Adrenal gland (tissue), 12 donors: ENCODE data around the gene BOK. TPM values are rescaled to one million over a fixed set of nuclear protein-coding genes. Genes with fewer than 3 reads are reported as not detected.
A peak's percentile ranks its signal among the peaks of the same experiment; 100 is the strongest.

ENCODE experiments used
- DNase-seq, 7 donors: peaks; one replicate each; pipeline ENCODE4 v3.0.0-alpha.2; 2019 to 2020
- H3K27ac ChIP-seq, 5 donors: fragments of 200-600 bp; sonication (generic) in 4 of 5; 1 replicate in 3 of 5; 2 replicates in 2 of 5; pipeline versions ENCODE4 v1.5.1 to v1.8.0; 2016 to 2020; ENCODE audit warnings: mild to moderate bottlenecking in 1 of 5
- H3K27me3 ChIP-seq: fragments of 200-600 bp; 2 replicates; pipeline ENCODE4 v1.8.0; 2021
- H3K36me3 ChIP-seq, 2 donors: fragments of 200-600 bp; replicated peaks in 1 of 2; 1 replicate in 1 of 2; 2 replicates in 1 of 2; pipeline versions ENCODE4 v1.5.1 to v1.8.0; 2018 to 2022
- H3K4me1 ChIP-seq, 2 donors: fragments of 200-600 bp; replicated peaks in 1 of 2; 1 replicate in 1 of 2; 2 replicates in 1 of 2; pipeline versions ENCODE4 v1.5.1 to v1.8.0; 2018 to 2021
- H3K4me3 ChIP-seq, 4 donors: fragments of 200-600 bp; sonication (generic) in 3 of 4; one replicate each; pipeline ENCODE4 v1.5.1; 2016 to 2018
- H3K9me3 ChIP-seq, 3 donors: fragments of 200-600 bp; sonication (generic) in 1 of 3; replicated peaks in 1 of 3; 1 replicate in 2 of 3; 2 replicates in 1 of 3; pipeline versions ENCODE4 v1.5.1 to v1.8.0; 2016 to 2021
- POLR2A ChIP-seq, 2 donors: fragments of 450-650 bp; IDR thresholded peaks; one replicate each; pipeline ENCODE4 v1.6.1; 2017; ENCODE audit warnings: antibody characterized with exemption in 2 of 2, mild to moderate bottlenecking in 2 of 2, moderate library complexity in 1 of 2
- WGBS, 4 donors: extraction: QIAGEN DNeasy Blood & Tissue Kit in 2 of 4; methylation state at CpG; one replicate each; pipeline versions ENCODE4 v1.1.5 to v1.1.7; 2013 to 2017; 5-methylcytosine and 5-hydroxymethylcytosine counted together
- intact Hi-C, 2 donors: fragments of 100-400 bp; cut with DNase I; formaldehyde crosslinking; loops; one replicate each; pipeline versions ENCODE4 v1.14.1 to v1.15.0; 2022 to 2023
- polyA plus RNA-seq, 3 donors: library from polyadenylated mRNA; stranded (reverse); fragments of 200-250 nt in 2 of 3; fragments of 350-450 nt in 1 of 3; fragmentation: Illumina TruSeq in 1 of 3; extraction: RNeasy Lipid Tissue Mini Kit (QIAGEN cat#74804) in 1 of 3; gene quantifications; one replicate each; pipeline ENCODE4 v1.2.3, GENCODE V29; 2013 to 2014
- total RNA-seq, 9 donors: library from RNA; depleted of rRNA in 4 of 9; stranded (reverse); fragments of >200 nt in 4 of 9; fragments of 120-200 nt in 1 of 9; fragmentation: NEBNext Ultra II Directional in 1 of 9; extraction: Animal tissue kit (Norgen Biotek cat#: 25700) in 1 of 9; gene quantifications; one replicate each; pipeline versions ENCODE4 v1.1.0 to v1.2.4, GENCODE V29; 2013 to 2023
- TF ChIP-seq, protein P1 (sequence below), 6 experiments: fragments of 450-650 bp in 4 of 6; fragments of 200-600 bp in 2 of 6; sonication (generic) in 1 of 6; IDR thresholded peaks; 1 replicate in 5 of 6; 2 replicates in 1 of 6; pipeline versions ENCODE4 v1.5.1 to v1.8.0; 2016 to 2021; ENCODE audit warnings: antibody characterized with exemption in 6 of 6, mild to moderate bottlenecking in 2 of 6, moderate library complexity in 1 of 6
- donor health status: healthy with polysubstance abuse.
- donor health status: Bipolar disorder and iron deficiency.
- donor health status: DM: yes; HTN: yes; CAD: no.
- donor health status: DM: no; HTN: no; CAD: no.
- donor health status: DM: no; HTN: no; CAD: no.
- donor health status: DM: yes; HTN: yes; CAD: no.

The BOK gene
- total and polyA plus RNA-seq, 12 donors = 2.9 to 41.7 (median 13.9) TPM

DNA sequence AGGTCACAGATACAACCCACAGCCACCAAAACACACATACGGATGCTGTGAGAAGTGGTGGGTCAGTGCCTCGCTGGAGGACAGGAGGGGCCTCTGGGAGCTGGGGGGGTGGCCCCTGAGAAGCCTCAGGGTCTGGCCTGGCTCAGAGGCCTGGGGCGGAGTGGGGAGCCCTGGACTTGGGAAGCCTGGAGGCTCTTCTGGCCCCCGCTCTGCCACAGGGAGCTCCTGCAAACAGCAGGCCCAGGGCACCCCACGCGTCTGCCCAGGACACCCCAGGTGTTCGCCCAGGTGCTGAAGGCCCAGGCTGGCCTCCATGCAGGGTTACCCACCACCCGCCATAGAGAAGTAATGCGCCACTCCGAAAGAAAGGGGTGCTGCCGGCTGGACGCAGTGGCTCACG, 52.5 kb downstream of the BOK start:
- Histone ChIP-seq H3K27ac (no peak overlapping the region), H3K4me1 (peaks cover 0 to 9% of the 10 kb centered on the region in 2 donors), H3K27me3 (no peaks in the 10 kb centered on the region), H3K36me3 (peaks cover 0 to 4% of the 10 kb centered on the region in 2 donors), H3K9me3 (no peaks in the 10 kb centered on the region), H3K4me3 (no peak overlapping the region)
- intact Hi-C loops = no loop called here
- DNase-seq = no peak
- TF ChIP-seq POLR2A (IDR thresholded peaks at IDR 0.05) = no peak
- TF ChIP-seq, protein P1, sequence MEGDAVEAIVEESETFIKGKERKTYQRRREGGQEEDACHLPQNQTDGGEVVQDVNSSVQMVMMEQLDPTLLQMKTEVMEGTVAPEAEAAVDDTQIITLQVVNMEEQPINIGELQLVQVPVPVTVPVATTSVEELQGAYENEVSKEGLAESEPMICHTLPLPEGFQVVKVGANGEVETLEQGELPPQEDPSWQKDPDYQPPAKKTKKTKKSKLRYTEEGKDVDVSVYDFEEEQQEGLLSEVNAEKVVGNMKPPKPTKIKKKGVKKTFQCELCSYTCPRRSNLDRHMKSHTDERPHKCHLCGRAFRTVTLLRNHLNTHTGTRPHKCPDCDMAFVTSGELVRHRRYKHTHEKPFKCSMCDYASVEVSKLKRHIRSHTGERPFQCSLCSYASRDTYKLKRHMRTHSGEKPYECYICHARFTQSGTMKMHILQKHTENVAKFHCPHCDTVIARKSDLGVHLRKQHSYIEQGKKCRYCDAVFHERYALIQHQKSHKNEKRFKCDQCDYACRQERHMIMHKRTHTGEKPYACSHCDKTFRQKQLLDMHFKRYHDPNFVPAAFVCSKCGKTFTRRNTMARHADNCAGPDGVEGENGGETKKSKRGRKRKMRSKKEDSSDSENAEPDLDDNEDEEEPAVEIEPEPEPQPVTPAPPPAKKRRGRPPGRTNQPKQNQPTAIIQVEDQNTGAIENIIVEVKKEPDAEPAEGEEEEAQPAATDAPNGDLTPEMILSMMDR (IDR thresholded peaks at IDR 0.05) = no peak
- WGBS, 4 donors = 83 to 94% (median 92%) methylated on average over 7 to 13 of the region's 13 CpGs

DNA sequence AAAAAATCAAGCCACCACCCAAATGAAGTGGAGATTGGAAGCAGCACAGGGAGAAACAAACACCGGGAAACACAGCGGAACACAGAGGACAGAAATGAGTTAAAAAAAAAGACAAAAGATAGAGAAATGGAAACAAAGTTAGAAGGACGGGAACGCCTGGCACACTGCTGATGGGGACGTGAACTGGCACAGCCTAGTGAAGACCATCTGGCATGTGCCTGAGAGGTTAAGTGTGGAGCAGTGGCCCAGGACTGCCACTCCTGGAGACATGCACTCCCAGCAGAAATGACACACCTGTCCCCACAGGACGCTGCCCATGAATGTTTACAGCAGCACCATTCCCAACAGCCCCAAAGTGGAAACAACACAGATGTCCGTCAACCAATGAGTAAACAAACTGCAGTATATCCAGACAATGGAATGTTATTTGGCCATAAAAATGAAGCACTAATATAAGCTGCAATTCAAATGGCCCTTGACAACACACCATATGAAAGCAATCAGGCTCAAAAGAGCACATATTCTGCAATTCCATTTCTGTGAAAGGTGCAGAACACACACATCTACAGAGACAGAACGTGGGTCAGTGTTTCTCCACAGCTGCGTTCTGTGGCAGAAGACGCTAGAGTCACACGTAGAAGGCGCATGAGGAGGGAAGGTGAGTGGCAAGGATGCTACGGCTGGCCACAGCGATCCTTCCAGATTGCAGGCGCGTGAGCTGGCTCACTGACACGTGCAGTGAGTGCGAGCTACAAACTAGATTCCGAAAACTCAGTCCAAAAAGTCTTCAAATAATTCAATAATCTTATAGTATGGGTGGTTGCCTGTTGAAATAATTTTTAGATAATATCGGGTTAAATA, 53.8 kb downstream of the BOK start:
- Histone ChIP-seq H3K27ac (no peak overlapping the region), H3K27me3 (no peaks in the 10 kb centered on the region), H3K4me1 (peaks cover 0 to 9% of the 10 kb centered on the region in 2 donors), H3K4me3 (no peak overlapping the region), H3K9me3 (no peaks in the 10 kb centered on the region), H3K36me3 (no peaks in the 10 kb centered on the region)
- no peak for TF ChIP-seq POLR2A (IDR thresholded peaks at IDR 0.05)
- TF ChIP-seq, protein P1 (IDR thresholded peaks at IDR 0.05) = no peak
- no peak for DNase-seq
- intact Hi-C loops = no loop called here
- 92 to 94% (median 93%) methylated on average over 20 of the region's 20 CpGs for WGBS, 4 donors

DNA sequence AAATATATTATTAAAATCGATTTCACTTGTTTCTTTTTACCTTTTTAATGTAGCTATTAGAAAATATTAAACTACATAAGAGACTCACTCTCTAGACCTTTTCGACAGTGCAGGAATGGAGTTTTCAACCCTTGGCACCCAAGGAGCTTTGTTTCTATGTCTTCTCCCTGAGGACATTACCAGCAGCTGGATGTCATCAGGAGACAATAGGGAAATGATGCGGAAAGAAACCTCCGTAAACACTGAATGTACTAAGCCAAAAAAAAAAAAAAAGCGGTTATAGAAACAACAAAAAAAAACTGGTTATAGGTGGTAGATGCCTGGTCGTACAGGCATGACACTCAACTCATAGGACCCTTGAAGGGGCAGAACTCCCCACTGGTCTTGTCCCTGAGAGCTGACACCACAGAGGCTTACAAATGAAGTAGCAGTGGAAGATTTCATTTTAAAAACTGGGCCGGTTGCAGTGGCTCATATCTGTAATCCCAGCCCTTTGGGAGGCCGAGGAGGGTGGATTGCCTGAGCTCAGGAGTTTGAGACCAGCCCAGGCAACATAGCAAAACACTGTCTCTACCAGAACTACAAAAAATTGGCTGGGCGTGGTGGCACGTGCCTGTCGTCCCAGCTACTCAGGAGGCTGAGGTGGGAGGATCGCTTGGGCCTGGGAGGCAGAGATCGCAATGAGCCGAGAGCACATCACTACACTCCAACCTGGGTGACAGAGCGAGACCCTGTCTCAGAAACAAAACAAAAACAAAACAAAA, 54.7 kb downstream of the BOK start:
- Histone ChIP-seq H3K27ac (peak overlapping the region in 1 of 5 donors; percentile 2), H3K4me3 (no peak overlapping the region), H3K4me1 (peaks cover 0 to 9% of the 10 kb centered on the region in 2 donors), H3K9me3 (no peaks in the 10 kb centered on the region), H3K27me3 (no peaks in the 10 kb centered on the region), H3K36me3 (no peaks in the 10 kb centered on the region)
- intact Hi-C loops = no loop called here
- DNase-seq = no peak
- TF ChIP-seq POLR2A (IDR thresholded peaks at IDR 0.05) = no peak
- TF ChIP-seq, protein P1 (IDR thresholded peaks at IDR 0.05) = no peak
- WGBS, 4 donors = 78 to 86% (median 86%) methylated on average over 15 of the region's 15 CpGs

DNA sequence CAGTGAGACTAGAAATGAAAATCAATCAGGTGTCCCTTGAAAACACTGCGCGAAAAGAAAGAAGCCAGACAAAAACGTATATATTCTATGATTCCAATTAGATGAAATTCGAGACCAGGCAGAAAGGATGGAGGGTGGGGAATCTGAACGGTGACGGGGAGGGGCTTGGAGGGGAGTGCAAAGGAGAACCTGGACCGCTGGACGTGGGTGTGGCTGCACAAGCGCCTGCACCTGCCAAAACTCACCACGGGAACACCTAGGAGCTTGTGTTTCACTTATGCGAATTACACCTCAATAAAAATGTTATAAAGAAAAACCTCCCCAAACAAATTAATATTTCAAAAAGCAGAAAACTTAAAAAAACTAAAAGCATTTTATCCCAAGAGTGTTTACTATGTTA, 56.5 kb downstream of the BOK start:
- Histone ChIP-seq H3K27ac (no peak overlapping the region), H3K9me3 (no peaks in the 10 kb centered on the region), H3K36me3 (no peaks in the 10 kb centered on the region), H3K4me3 (no peak overlapping the region), H3K27me3 (no peaks in the 10 kb centered on the region), H3K4me1 (no peaks in the 10 kb centered on the region)
- DNase-seq = no peak
- TF ChIP-seq, protein P1 (IDR thresholded peaks at IDR 0.05) = no peak
- TF ChIP-seq POLR2A (IDR thresholded peaks at IDR 0.05) = no peak
- WGBS, 4 donors = 86 to 89% (median 88%) methylated on average over 11 of the region's 11 CpGs
- intact Hi-C loops = no loop called here
